ENCODE data around the gene AGAP1. TPM values are rescaled to one million over a fixed set of nuclear protein-coding genes. Genes with fewer than 3 reads are reported as not detected.

AGAP1 gene
- total RNA-seq, 1 experiment from 2014 or later: 25.8 TPM

DNA sequence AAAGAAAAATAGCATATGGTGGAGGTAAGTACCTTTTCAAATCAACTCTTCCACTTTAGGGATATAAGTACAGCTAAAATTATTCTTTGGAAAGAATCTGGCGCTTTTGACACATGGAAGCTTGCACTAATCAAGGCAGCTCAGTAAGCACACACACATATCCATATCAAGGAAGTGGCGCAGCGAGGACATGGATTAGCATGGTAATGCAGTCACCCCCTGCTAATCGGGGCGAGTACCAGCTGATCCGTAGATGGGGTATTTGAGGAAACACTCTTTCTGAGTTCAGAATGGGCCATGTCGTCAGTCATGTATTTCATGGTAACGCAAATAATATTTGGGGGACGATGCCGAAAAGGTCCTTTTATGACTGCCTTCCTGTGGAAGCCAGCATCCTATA, 429.0 kb downstream of the AGAP1 start:
- Histone ChIP-seq H3K79me1 (ENCODE audit: insufficient read depth, low read depth, low read length, poor library complexity, severe bottlenecking) (no peaks in the 10 kb centered on the region), H2BK15ac (ENCODE audit: low read depth, low read length) (no peak overlapping the region), H3K14ac (ENCODE audit: insufficient read depth, low read length) (no peak overlapping the region), H3K9ac (ENCODE audit: extremely low read depth, insufficient read length, low read length) (no peak overlapping the region), H4K91ac (ENCODE audit: insufficient read length, low read depth, low read length) (no peak overlapping the region), H2BK120ac (ENCODE audit: low read depth, low read length, poor library complexity, severe bottlenecking) (no peak overlapping the region), H3K27me3 (ENCODE audit: insufficient read depth, low read length) (no peaks in the 10 kb centered on the region), H4K5ac (ENCODE audit: insufficient read length, low read depth, low read length) (no peak overlapping the region), H3K4ac (ENCODE audit: low read depth, low read length) (no peak overlapping the region), H3K23me2 (ENCODE audit: insufficient read length, low read depth, low read length, poor library complexity, severe bottlenecking) (no peaks in the 10 kb centered on the region), H3K23ac (ENCODE audit: insufficient read length, low read depth, low read length) (no peak overlapping the region), H2BK5ac (ENCODE audit: insufficient read length, low read length) (no peak overlapping the region), H2AFZ (ENCODE audit: low read length) (no peak overlapping the region), H4K8ac (replicated peaks; ENCODE audit: insufficient read length, low read depth, low read length) (no peak overlapping the region), H3K27ac (ENCODE audit: insufficient read length, low read depth, low read length) (no peak overlapping the region), H2BK12ac (ENCODE audit: insufficient read length, low read depth, low read length) (no peak overlapping the region), H3K4me2 (ENCODE audit: insufficient read depth, insufficient read length, low read length) (no peak overlapping the region), H3K18ac (ENCODE audit: insufficient read length, low read depth, low read length) (no peak overlapping the region), H2BK20ac (ENCODE audit: low read depth, low read length, poor library complexity, severe bottlenecking) (no peak overlapping the region), H4K20me1 (ENCODE audit: control insufficient read depth, insufficient read depth, insufficient read length) (no peaks in the 10 kb centered on the region), H3T11ph (ENCODE audit: low read length) (no peak overlapping the region), H2AK5ac (ENCODE audit: insufficient read length, low read length) (no peak overlapping the region), H3K9me3 (ENCODE audit: control insufficient read depth, low read depth, low read length) (no peaks in the 10 kb centered on the region), H3K79me2 (ENCODE audit: insufficient read depth, low read length) (no peaks in the 10 kb centered on the region), H3K4me1 (ENCODE audit: insufficient read depth, low read length) (0 out of 2 replicates have a peak, but pooled peaks cover 2% of the 10 kb centered on the region), H3K56ac (ENCODE audit: insufficient read length, low read depth, low read length) (no peak overlapping the region)
- no CpG with 5 or more reads among the region's 10 CpGs for WGBS (ENCODE audit: extremely low coverage, insufficient read length, low lambda C conversion rate)
- no peak overlapping the region for H3K4me3 Mint-ChIP-seq
- H3K4me1 Mint-ChIP-seq: peaks cover 15% of the 10 kb centered on the region in 2 experiments
- H3K27me3 Mint-ChIP-seq (ENCODE audit: low read depth): no peaks in the 10 kb centered on the region
- peaks cover 0 to 2% (median 0%) of the 10 kb centered on the region in 3 experiments; a peak in 1 of 7 replicates for H3K36me3 Mint-ChIP-seq (ENCODE audit: insufficient read depth in 1 of 3, low read depth in 3 of 3)
- TF ChIP-seq, protein P1, sequence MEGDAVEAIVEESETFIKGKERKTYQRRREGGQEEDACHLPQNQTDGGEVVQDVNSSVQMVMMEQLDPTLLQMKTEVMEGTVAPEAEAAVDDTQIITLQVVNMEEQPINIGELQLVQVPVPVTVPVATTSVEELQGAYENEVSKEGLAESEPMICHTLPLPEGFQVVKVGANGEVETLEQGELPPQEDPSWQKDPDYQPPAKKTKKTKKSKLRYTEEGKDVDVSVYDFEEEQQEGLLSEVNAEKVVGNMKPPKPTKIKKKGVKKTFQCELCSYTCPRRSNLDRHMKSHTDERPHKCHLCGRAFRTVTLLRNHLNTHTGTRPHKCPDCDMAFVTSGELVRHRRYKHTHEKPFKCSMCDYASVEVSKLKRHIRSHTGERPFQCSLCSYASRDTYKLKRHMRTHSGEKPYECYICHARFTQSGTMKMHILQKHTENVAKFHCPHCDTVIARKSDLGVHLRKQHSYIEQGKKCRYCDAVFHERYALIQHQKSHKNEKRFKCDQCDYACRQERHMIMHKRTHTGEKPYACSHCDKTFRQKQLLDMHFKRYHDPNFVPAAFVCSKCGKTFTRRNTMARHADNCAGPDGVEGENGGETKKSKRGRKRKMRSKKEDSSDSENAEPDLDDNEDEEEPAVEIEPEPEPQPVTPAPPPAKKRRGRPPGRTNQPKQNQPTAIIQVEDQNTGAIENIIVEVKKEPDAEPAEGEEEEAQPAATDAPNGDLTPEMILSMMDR (conservative IDR thresholded peaks at IDR 0.05): no peak
- H3K9me3 Mint-ChIP-seq: no peaks in the 10 kb centered on the region
- no peak overlapping the region for H3K27ac Mint-ChIP-seq
- no peak for DNase-seq

All from H9 (cell line).